Measurements from ENCODE around the gene KBTBD13. TPM values are rescaled to one million over a fixed set of nuclear protein-coding genes. Genes with fewer than 3 reads are reported as not detected.
"Not testable (repeated sequence)": the region's sequence is repeated elsewhere in the genome, so short reads cannot be mapped to it uniquely, and the experiment has no call there.

KBTBD13 gene
- total and polyA plus RNA-seq, 2 experiments from 2014 or later: not detected

DNA sequence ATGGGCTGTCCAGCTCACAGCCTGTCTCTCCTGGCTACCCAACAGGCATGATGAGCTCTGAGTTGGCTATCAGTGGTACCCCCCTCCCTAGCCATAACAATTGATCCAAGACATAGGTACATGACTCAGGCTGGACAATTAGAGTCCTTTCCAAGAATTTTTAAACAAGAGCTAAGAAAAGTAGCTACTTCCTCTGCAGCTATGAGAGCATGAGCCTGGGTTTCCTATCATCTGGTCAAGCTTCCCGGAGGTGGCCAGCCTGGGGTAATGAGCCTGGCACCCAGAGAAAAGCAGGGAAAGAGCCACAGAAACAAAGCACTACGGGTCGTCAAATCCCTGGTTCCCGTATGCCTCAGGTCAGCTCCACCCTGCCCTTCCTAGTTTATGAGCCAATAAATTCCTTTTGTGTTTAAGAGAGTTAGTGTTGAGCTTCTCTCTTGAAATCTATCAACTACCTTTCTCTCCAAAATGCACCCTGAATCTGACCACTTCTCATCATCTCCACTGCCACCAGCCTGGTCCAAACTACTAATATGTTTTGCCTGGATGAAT lies 33.7 kb upstream of the KBTBD13 start (continued):
- TF ChIP-seq REST (IDR thresholded peaks at IDR 0.05; ENCODE audit: unreplicated experiment): no peak
- TF ChIP-seq STAT1 (IDR thresholded peaks at IDR 0.05; ENCODE audit: unreplicated experiment): no peak
- no peak for TF ChIP-seq EZH2 (IDR thresholded peaks at IDR 0.05; ENCODE audit: low read depth, unreplicated experiment)

DNA sequence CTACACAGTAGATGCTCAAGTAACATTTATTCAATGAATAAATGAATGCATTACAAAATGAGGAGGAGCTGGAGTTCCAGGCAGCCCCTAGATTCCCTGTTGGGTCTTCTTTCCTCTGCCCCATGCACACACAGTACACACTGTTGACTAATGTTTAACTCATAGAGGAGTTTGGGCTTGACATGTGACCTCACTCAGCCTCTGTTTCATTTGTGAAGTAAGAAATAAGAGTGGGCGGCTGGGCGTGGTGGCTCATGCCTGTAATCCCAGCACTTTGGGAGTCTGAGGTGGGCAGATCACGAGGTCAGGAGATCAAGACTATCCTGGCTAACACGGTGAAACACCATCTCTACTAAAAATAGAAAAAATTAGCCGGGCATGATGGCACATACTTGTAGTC lies 32.3 kb upstream of the KBTBD13 start:
- not testable (repeated sequence) for H3K27ac ChIP-seq (ENCODE audit: low read depth); H3K4me1 Mint-ChIP-seq; DNase-seq (ENCODE audit: low spot score); H3K27ac Mint-ChIP-seq; H3F3A ChIP-seq (replicated peaks; ENCODE audit: low read depth); H2AFZ ChIP-seq; H3K4me2 ChIP-seq; H3K27me3 ChIP-seq (ENCODE audit: insufficient read depth); H3K9me3 Mint-ChIP-seq; H3K4me1 ChIP-seq (ENCODE audit: insufficient read depth); H3K4me3 Mint-ChIP-seq; H3K9me2 ChIP-seq (ENCODE audit: insufficient read depth); ATAC-seq; H3K4me3 ChIP-seq; H4K20me1 ChIP-seq (replicated peaks; ENCODE audit: insufficient read depth); H3K36me3 ChIP-seq (ENCODE audit: insufficient read depth); H3K79me2 ChIP-seq (replicated peaks; ENCODE audit: insufficient read depth); H3K27me3 Mint-ChIP-seq (ENCODE audit: insufficient read depth, low read depth, poor library complexity); H3K36me3 Mint-ChIP-seq (ENCODE audit: low read depth)

- no peaks in the 10 kb centered on the region for H4K20me1 ChIP-seq (replicated peaks; ENCODE audit: insufficient read depth)
- H3K27me3 ChIP-seq (ENCODE audit: insufficient read depth): no peaks in the 10 kb centered on the region
- 0 out of 2 replicates have a peak, but pooled peaks cover 3% of the 10 kb centered on the region for H3F3A ChIP-seq (replicated peaks; ENCODE audit: low read depth)
- H3K27ac Mint-ChIP-seq: no peak within 1 kb of the TSS
- H3K4me1 Mint-ChIP-seq: peaks cover 4% of the 10 kb centered on the region
- no peaks in the 10 kb centered on the region for H3K4me1 ChIP-seq (ENCODE audit: insufficient read depth)
- H3K27ac ChIP-seq (ENCODE audit: low read depth): no peak within 1 kb of the TSS
- H3K79me2 ChIP-seq (replicated peaks; ENCODE audit: insufficient read depth): no peaks in the 10 kb centered on the region
- H3K4me3 ChIP-seq: no peak within 1 kb of the TSS
- DNase-seq (ENCODE audit: low spot score) (no peak), ATAC-seq (no peak)
- H3K36me3 ChIP-seq (ENCODE audit: insufficient read depth): no peaks in the 10 kb centered on the region
- H3K36me3 Mint-ChIP-seq (ENCODE audit: low read depth): no peaks in the 10 kb centered on the region
- H3K4me3 Mint-ChIP-seq: no peak within 1 kb of the TSS
- no peaks in the 10 kb centered on the region for H3K9me2 ChIP-seq (ENCODE audit: insufficient read depth)
- no peaks in the 10 kb centered on the region for H3K9me3 Mint-ChIP-seq
- H2AFZ ChIP-seq: peak within 1 kb of the TSS; percentile 63; the same call in 1 of the 2 replicates
- peaks cover 9% of the 10 kb centered on the region for H3K27me3 Mint-ChIP-seq (ENCODE audit: insufficient read depth, low read depth, poor library complexity)
- no peak within 1 kb of the TSS for H3K4me2 ChIP-seq
- TF ChIP-seq ZNF462 (CRISPR knock-in tag; IDR thresholded peaks at IDR 0.05) (no peak), ETS1 (IDR thresholded peaks at IDR 0.05) (no peak), ZNF114 (CRISPR knock-in tag; IDR thresholded peaks at IDR 0.05) (no peak), ZNF331 (CRISPR knock-in tag; IDR thresholded peaks at IDR 0.05; ENCODE audit: low read depth) (no peak)
Measured at GRCh38 chr15:65044724-65045481, 31.6 kb upstream of the KBTBD13 start, which contains the start of gene SLC51B. Gene SLC51B (plus strand): TSS chr15:65045387. CDS start chr15:65050005, 4,618 bp downstream.
